Measurements from ENCODE around the gene RNF115.

Gene RNF115

GRCh38 chr1:145689922-145690321 is 134.0 kb downstream of the RNF115 start:
- DNase-seq (ENCODE audit: low spot score): no peak
- no peak for TF ChIP-seq CTCF (IDR thresholded peaks at IDR 0.05; ENCODE audit: extremely low read depth, missing control alignments)

- DNase-seq (ENCODE audit: low spot score): no peak
- TF ChIP-seq CTCF (IDR thresholded peaks at IDR 0.05; ENCODE audit: extremely low read depth, missing control alignments): no peak
These were observed 135.0 kb downstream of the RNF115 start for GRCh38 chr1:145688924-145689323.
